HepG2 (cell line): ENCODE data around the gene SDHAF1. TPM values are rescaled to one million over a fixed set of nuclear protein-coding genes. Genes with fewer than 3 reads are reported as not detected.
A peak's percentile ranks its signal among the peaks of the same experiment; 100 is the strongest.

ENCODE experiments used
- HDAC1 ChIP-seq: sonication (generic); formaldehyde crosslinking; IDR thresholded peaks from 2 replicates; pipeline ENCODE4 v1.5.1; 2020; ENCODE audit warnings: mild to moderate bottlenecking, missing genetic modification reagents
- JDP2 ChIP-seq: sonication (generic); formaldehyde crosslinking; IDR thresholded peaks from 2 replicates; pipeline ENCODE4 v1.8.1; 2022; ENCODE audit warnings: missing genetic modification reagents, borderline replicate concordance
- MXD4 ChIP-seq: IDR thresholded peaks from 2 replicates; pipeline ENCODE4 v1.6.1; 2016; ENCODE audit warnings: mild to moderate bottlenecking, missing biosample characterization, missing genetic modification reagents
- POLR2AphosphoS2 ChIP-seq: IDR thresholded peaks from 2 replicates; pipeline ENCODE4 v1.6.1; 2011; ENCODE audit warnings: low read depth, low read length, improper control_type of control experiment
- SATB2 ChIP-seq: sonication (generic); formaldehyde crosslinking; IDR thresholded peaks from 2 replicates; pipeline ENCODE4 v1.5.0; 2020; ENCODE audit warnings: missing genetic modification reagents
- SNAPC2 ChIP-seq: sonication (generic); formaldehyde crosslinking; IDR thresholded peaks from 2 replicates; pipeline ENCODE4 v1.8.1; 2022; ENCODE audit warnings: mild to moderate bottlenecking, missing genetic modification reagents
- SP4 ChIP-seq: sonication (generic); formaldehyde crosslinking; IDR thresholded peaks from 2 replicates; pipeline ENCODE4 v1.8.1; 2023; ENCODE audit warnings: mild to moderate bottlenecking, missing genetic modification reagents
- ZNF296 ChIP-seq: sonication (generic); formaldehyde crosslinking; conservative IDR thresholded peaks from 2 replicates; pipeline ENCODE4 v1.5.0; 2020; ENCODE audit warnings: mild to moderate bottlenecking, missing genetic modification reagents
- ZNF329 ChIP-seq: sonication (generic); formaldehyde crosslinking; IDR thresholded peaks from 2 replicates; pipeline ENCODE4 v1.9.0; 2021; ENCODE audit warnings: low read depth, mild to moderate bottlenecking, missing genetic modification reagents
- ZNF354B ChIP-seq: sonication (generic); formaldehyde crosslinking; IDR thresholded peaks from 2 replicates; pipeline ENCODE4 v1.8.0; 2022; ENCODE audit warnings: mild to moderate bottlenecking, missing genetic modification reagents
- ZNF431 ChIP-seq: sonication (generic); formaldehyde crosslinking; IDR thresholded peaks from 2 replicates; pipeline ENCODE4 v1.9.0; 2022; ENCODE audit warnings: missing genetic modification reagents, low read depth, mild to moderate bottlenecking, borderline replicate concordance
- ZNF557 ChIP-seq: sonication (generic); formaldehyde crosslinking; IDR thresholded peaks from 2 replicates; pipeline ENCODE4 v1.4.0; 2020; ENCODE audit warnings: missing genetic modification reagents
- ZNF607 ChIP-seq: sonication (generic); formaldehyde crosslinking; IDR thresholded peaks from 2 replicates; pipeline ENCODE4 v1.5.1; 2020; ENCODE audit warnings: missing genetic modification reagents, mild to moderate bottlenecking, borderline replicate concordance
- ZNF773 ChIP-seq: sonication (generic); formaldehyde crosslinking; IDR thresholded peaks from 2 replicates; pipeline ENCODE4 v1.4.0; 2020; ENCODE audit warnings: missing genetic modification reagents, borderline replicate concordance
- ZNF782 ChIP-seq: sonication (generic); formaldehyde crosslinking; IDR thresholded peaks from 2 replicates; pipeline ENCODE4 v1.4.0; 2020; ENCODE audit warnings: missing genetic modification reagents, mild to moderate bottlenecking, borderline replicate concordance
- polyA plus RNA-seq, 8 experiments: library from polyadenylated mRNA; depleted of rRNA in 3 of 8; stranded (reverse) in 7 of 8; unstranded in 1 of 8; fragments of >200 nt; fragmentation: Illumina TruSeq in 4 of 8; extraction: Trizol in 4 of 8; gene quantifications; 2 replicates each; pipeline versions ENCODE4 v1.2.1 to v1.2.3, GENCODE V29; 2011 to 2016; ENCODE audit warnings: low read depth in 4 of 8, missing spikeins in 1 of 8, mixed read lengths in 1 of 8; ENCODE audit not compliant: insufficient read depth in 1 of 8
- total RNA-seq, 5 experiments: library from RNA; depleted of rRNA; stranded (reverse); fragments of >200 nt; fragmentation: Illumina TruSeq; extraction: Trizol; gene quantifications; 2 replicates each; pipeline ENCODE4 v1.2.3, GENCODE V29; 2016; ENCODE audit warnings: low read depth in 1 of 5
- TF ChIP-seq, protein P1 (sequence below): sonication (generic); formaldehyde crosslinking; IDR thresholded peaks from 2 replicates; pipeline ENCODE4 v1.8.1; 2022; ENCODE audit warnings: low read depth, mild to moderate bottlenecking, missing genetic modification reagents
- TF ChIP-seq, protein P2 (sequence below): IDR thresholded peaks from 2 replicates; pipeline ENCODE4 v1.6.1; 2018; ENCODE audit warnings: missing genetic modification reagents
- TF ChIP-seq, protein P3 (sequence below): sonication (generic); formaldehyde crosslinking; IDR thresholded peaks from 2 replicates; pipeline ENCODE4 v1.4.0; 2020; ENCODE audit warnings: missing genetic modification reagents, low read depth, mild to moderate bottlenecking, borderline replicate concordance
- TF ChIP-seq, protein P4 (sequence below): sonication (generic); formaldehyde crosslinking; IDR thresholded peaks from 2 replicates; pipeline ENCODE4 v1.4.0; 2020; ENCODE audit warnings: missing genetic modification reagents, borderline replicate concordance
- TF ChIP-seq, protein P5 (sequence below): sonication (generic); formaldehyde crosslinking; IDR thresholded peaks from 2 replicates; pipeline ENCODE4 v1.4.0; 2020; ENCODE audit warnings: missing genetic modification reagents

The SDHAF1 gene
- total and polyA plus RNA-seq, 2 of the 13 experiments (the other 11 are each of a cell fraction or from before 2014, with no cell fraction given), result 17.8 to 22.8 TPM

DNA sequence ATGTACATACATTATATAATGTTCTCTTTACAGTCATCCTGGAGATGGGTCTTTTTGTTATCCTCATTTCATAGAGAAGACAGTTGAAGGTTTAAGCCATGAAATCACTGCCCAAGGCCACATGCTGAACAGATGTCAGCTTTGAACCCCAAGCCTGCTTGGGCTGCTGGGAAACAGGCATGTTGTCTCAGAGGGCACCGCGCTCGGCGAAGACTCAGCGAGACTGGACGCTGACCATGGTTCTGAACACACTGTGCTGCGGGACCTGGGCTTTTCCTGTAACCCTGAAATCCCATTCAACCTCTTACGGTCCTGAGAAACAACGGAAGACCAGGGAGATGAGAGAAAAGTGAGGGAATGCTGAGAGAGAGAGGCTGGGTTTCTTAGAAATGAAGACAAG, 31.5 kb upstream of the SDHAF1 start (continued):
- TF ChIP-seq, protein P1, sequence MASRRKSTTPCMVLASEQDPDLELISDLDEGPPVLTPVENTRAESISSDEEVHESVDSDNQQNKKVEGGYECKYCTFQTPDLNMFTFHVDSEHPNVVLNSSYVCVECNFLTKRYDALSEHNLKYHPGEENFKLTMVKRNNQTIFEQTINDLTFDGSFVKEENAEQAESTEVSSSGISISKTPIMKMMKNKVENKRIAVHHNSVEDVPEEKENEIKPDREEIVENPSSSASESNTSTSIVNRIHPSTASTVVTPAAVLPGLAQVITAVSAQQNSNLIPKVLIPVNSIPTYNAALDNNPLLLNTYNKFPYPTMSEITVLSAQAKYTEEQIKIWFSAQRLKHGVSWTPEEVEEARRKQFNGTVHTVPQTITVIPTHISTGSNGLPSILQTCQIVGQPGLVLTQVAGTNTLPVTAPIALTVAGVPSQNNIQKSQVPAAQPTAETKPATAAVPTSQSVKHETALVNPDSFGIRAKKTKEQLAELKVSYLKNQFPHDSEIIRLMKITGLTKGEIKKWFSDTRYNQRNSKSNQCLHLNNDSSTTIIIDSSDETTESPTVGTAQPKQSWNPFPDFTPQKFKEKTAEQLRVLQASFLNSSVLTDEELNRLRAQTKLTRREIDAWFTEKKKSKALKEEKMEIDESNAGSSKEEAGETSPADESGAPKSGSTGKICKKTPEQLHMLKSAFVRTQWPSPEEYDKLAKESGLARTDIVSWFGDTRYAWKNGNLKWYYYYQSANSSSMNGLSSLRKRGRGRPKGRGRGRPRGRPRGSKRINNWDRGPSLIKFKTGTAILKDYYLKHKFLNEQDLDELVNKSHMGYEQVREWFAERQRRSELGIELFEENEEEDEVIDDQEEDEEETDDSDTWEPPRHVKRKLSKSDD (CRISPR knock-in tag), result peak; percentile 61; the same call in 1 of the 2 replicates
- TF ChIP-seq, protein P2, sequence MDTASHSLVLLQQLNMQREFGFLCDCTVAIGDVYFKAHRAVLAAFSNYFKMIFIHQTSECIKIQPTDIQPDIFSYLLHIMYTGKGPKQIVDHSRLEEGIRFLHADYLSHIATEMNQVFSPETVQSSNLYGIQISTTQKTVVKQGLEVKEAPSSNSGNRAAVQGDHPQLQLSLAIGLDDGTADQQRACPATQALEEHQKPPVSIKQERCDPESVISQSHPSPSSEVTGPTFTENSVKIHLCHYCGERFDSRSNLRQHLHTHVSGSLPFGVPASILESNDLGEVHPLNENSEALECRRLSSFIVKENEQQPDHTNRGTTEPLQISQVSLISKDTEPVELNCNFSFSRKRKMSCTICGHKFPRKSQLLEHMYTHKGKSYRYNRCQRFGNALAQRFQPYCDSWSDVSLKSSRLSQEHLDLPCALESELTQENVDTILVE (CRISPR knock-in tag), result peak; percentile 74; the same call in 1 of the 2 replicates
- TF ChIP-seq ZNF773 (peak; percentile 87; the same call in 1 of the 2 replicates), ZNF354B (CRISPR knock-in tag) (no peak), MXD4 (CRISPR knock-in tag) (peak; percentile 81; the same call in 1 of the 2 replicates), JDP2 (no peak; the same call in 1 of the 2 replicates), POLR2AphosphoS2 (no peak), SATB2 (peak; percentile 86; the same call in 1 of the 2 replicates), ZNF431 (CRISPR knock-in tag) (peak; percentile 39; the same call in 1 of the 2 replicates), HDAC1 (CRISPR knock-in tag) (0 out of 2 replicates have a peak, but pooled peaks have one; percentile 20), ZNF557 (CRISPR knock-in tag) (peak; percentile 87; the same call in 1 of the 2 replicates), SP4 (CRISPR knock-in tag) (no peak), ZNF782 (CRISPR knock-in tag) (no peak), SNAPC2 (CRISPR knock-in tag) (no peak), ZNF329 (no peak), ZNF296 (CRISPR knock-in tag) (0 out of 2 replicates have a peak, but pooled peaks have one; percentile 37), ZNF607 (peak; percentile 77)
- TF ChIP-seq, protein P3, sequence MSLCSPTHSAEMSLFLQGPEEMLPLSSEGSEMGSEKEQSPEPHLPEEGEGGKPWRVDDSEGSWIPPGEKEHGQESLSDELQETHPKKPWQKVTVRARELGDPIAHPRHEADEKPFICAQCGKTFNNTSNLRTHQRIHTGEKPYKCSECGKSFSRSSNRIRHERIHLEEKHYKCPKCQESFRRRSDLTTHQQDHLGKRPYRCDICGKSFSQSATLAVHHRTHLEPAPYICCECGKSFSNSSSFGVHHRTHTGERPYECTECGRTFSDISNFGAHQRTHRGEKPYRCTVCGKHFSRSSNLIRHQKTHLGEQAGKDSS (CRISPR knock-in tag), result no peak
- TF ChIP-seq, protein P4, sequence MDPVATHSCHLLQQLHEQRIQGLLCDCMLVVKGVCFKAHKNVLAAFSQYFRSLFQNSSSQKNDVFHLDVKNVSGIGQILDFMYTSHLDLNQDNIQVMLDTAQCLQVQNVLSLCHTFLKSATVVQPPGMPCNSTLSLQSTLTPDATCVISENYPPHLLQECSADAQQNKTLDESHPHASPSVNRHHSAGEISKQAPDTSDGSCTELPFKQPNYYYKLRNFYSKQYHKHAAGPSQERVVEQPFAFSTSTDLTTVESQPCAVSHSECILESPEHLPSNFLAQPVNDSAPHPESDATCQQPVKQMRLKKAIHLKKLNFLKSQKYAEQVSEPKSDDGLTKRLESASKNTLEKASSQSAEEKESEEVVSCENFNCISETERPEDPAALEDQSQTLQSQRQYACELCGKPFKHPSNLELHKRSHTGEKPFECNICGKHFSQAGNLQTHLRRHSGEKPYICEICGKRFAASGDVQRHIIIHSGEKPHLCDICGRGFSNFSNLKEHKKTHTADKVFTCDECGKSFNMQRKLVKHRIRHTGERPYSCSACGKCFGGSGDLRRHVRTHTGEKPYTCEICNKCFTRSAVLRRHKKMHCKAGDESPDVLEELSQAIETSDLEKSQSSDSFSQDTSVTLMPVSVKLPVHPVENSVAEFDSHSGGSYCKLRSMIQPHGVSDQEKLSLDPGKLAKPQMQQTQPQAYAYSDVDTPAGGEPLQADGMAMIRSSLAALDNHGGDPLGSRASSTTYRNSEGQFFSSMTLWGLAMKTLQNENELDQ (CRISPR knock-in tag), result 0 out of 2 replicates have a peak, but pooled peaks have one; percentile 82
- TF ChIP-seq, protein P5, sequence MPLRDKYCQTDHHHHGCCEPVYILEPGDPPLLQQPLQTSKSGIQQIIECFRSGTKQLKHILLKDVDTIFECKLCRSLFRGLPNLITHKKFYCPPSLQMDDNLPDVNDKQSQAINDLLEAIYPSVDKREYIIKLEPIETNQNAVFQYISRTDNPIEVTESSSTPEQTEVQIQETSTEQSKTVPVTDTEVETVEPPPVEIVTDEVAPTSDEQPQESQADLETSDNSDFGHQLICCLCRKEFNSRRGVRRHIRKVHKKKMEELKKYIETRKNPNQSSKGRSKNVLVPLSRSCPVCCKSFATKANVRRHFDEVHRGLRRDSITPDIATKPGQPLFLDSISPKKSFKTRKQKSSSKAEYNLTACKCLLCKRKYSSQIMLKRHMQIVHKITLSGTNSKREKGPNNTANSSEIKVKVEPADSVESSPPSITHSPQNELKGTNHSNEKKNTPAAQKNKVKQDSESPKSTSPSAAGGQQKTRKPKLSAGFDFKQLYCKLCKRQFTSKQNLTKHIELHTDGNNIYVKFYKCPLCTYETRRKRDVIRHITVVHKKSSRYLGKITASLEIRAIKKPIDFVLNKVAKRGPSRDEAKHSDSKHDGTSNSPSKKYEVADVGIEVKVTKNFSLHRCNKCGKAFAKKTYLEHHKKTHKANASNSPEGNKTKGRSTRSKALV, result peak; percentile 85
